Left lung (tissue), 10 donors: ENCODE data around the gene DYRK1A. TPM values are rescaled to one million over a fixed set of nuclear protein-coding genes. Genes with fewer than 3 reads are reported as not detected.
A peak's percentile ranks its signal among the peaks of the same experiment; 100 is the strongest.

Experiments
- ATAC-seq: fragments of 200-7000 bp; cut with Tn5 transposase; one replicate; pipeline ENCODE4 v1.9.1; 2020; ENCODE audit warnings: moderate library complexity
- DNase-seq, 4 donors: peaks; one replicate each; pipeline ENCODE4 v3.0.0-alpha.2; 2013 to 2020
- H3K27ac ChIP-seq, 2 donors: fragments of 200-600 bp; sonication (generic) in 1 of 2; one replicate each; pipeline versions ENCODE4 v1.5.0 to v1.8.0; 2020 to 2021
- H3K27me3 ChIP-seq, 2 donors: fragments of 200-600 bp; sonication (generic) in 1 of 2; one replicate each; pipeline versions ENCODE4 v1.5.0 to v1.8.0; 2020 to 2021
- H3K36me3 ChIP-seq, 2 donors: fragments of 200-600 bp; sonication (generic) in 1 of 2; one replicate each; pipeline versions ENCODE4 v1.5.0 to v1.8.0; 2020 to 2021
- H3K4me1 ChIP-seq, 2 donors: fragments of 200-600 bp; one replicate each; pipeline ENCODE4 v1.8.0; 2021
- H3K4me3 ChIP-seq, 2 donors: fragments of 200-600 bp; sonication (generic) in 1 of 2; one replicate each; pipeline versions ENCODE4 v1.5.0 to v1.8.0; 2020 to 2021; ENCODE audit warnings: mild to moderate bottlenecking in 1 of 2
- H3K9me3 ChIP-seq, 2 donors: fragments of 200-600 bp; sonication (generic) in 1 of 2; one replicate each; pipeline versions ENCODE4 v1.5.0 to v1.8.0; 2020 to 2021
- intact Hi-C, 2 donors: fragments of 100-400 bp; cut with DNase I; formaldehyde crosslinking; loops; one replicate each; pipeline versions ENCODE4 v1.11.2 to v1.14.2; 2022
- polyA plus RNA-seq, 6 donors: library from polyadenylated mRNA; unstranded; fragments of 120-200 nt; gene quantifications; one replicate each; pipeline ENCODE4 v1.2.1, GENCODE V29; 2013; ENCODE audit not compliant: insufficient read length in 6 of 6
- total RNA-seq, 2 donors: library from RNA; stranded (reverse); fragmentation: NEBNext Ultra II Directional; extraction: Animal tissue kit (Norgen Biotek cat#: 25700); gene quantifications; one replicate each; pipeline ENCODE4 v1.2.1, GENCODE V29; 2021
- TF ChIP-seq, protein P1 (sequence below), 2 donors: fragments of 200-600 bp; sonication (generic) in 1 of 2; IDR thresholded peaks; one replicate each; pipeline versions ENCODE4 v1.5.0 to v1.8.0; 2021; ENCODE audit warnings: antibody characterized with exemption in 2 of 2
- donor health status: DM: no; HTN: yes; CAD: no.
- donor health status: DM: no; HTN: no; CAD: no.

Gene DYRK1A
- total and polyA plus RNA-seq, 8 donors, result 57.0 to 69.9 (median 65.8) TPM

DNA sequence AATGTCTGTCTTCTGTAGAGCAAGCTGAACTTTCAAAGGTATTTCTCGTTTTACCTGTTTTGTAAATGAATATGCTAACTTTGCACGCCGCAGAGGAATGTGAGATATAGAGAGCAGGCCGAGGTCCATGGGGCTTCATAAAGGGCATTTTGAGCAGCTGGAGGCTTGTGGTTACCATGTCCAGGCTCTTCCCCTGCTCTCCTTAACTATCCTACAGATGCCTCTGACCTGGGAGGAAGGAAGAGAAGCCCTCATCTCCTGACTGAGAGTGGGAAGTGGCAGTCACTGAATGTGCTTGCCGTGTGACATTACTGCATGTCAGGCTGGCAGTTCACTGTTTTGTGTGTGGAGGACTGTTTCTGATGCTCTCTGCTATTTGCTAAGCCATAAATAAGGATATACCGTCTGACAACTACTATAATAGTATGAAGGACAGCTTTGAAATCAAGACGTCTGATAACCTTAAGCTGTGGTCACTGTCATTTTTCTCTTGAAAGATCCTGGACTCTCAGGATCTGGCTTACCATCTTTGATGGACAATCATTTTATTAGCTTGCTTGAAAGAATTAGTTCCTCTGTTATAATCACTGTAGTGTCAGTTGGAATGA is 92.2 kb downstream of the DYRK1A start:
- intact Hi-C loops, result no loop called here
- peaks cover 6 to 92% of the 10 kb centered on the region in 2 donors for H3K4me1 ChIP-seq
- ATAC-seq, result peak; percentile 14

DNA sequence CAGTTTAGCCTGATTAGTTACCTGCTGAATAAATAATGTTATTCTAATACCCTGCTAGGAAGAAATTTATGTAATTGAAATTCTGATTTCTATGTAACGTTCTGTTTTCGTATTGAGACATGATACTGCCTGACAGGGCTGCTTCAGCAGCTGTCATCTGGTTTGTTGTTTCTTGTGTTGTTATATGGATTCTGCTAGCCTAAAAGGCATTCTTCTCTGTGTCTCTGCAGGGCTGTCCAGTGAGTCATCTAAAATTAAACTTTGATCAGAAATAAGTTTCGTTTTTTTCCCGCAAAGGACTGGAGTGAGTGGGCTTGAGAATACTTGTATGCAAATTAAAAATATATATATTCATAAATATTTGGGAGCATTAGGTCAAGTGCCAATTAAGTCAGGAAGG is 93.0 kb downstream of the DYRK1A start:
- DNase-seq, result no peak
- TF ChIP-seq, protein P1, sequence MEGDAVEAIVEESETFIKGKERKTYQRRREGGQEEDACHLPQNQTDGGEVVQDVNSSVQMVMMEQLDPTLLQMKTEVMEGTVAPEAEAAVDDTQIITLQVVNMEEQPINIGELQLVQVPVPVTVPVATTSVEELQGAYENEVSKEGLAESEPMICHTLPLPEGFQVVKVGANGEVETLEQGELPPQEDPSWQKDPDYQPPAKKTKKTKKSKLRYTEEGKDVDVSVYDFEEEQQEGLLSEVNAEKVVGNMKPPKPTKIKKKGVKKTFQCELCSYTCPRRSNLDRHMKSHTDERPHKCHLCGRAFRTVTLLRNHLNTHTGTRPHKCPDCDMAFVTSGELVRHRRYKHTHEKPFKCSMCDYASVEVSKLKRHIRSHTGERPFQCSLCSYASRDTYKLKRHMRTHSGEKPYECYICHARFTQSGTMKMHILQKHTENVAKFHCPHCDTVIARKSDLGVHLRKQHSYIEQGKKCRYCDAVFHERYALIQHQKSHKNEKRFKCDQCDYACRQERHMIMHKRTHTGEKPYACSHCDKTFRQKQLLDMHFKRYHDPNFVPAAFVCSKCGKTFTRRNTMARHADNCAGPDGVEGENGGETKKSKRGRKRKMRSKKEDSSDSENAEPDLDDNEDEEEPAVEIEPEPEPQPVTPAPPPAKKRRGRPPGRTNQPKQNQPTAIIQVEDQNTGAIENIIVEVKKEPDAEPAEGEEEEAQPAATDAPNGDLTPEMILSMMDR (IDR thresholded peaks at IDR 0.05), result no peak
- peaks cover 6 to 94% of the 10 kb centered on the region in 2 donors for H3K4me1 ChIP-seq
- no peaks in the 10 kb centered on the region for H3K27me3 ChIP-seq
- ATAC-seq, result no peak
- intact Hi-C loops, result no loop called here
- H3K36me3 ChIP-seq, result no peaks in the 10 kb centered on the region
- no peaks in the 10 kb centered on the region for H3K9me3 ChIP-seq
- no peak overlapping the region for H3K4me3 ChIP-seq
- no peak overlapping the region for H3K27ac ChIP-seq

More for the DNA sequence above, 92.2 kb downstream of the DYRK1A start:
- no peaks in the 10 kb centered on the region for H3K27me3 ChIP-seq
- H3K9me3 ChIP-seq, result no peaks in the 10 kb centered on the region
- no peak overlapping the region for H3K4me3 ChIP-seq
- peak in 2 of 4 donors; percentile 17 to 44 for DNase-seq
- TF ChIP-seq, protein P1 (IDR thresholded peaks at IDR 0.05), result no peak
- no peaks in the 10 kb centered on the region for H3K36me3 ChIP-seq
- no peak overlapping the region for H3K27ac ChIP-seq

GRCh38 chr21:37460196-37460595 is 93.6 kb downstream of the DYRK1A start:
- TF ChIP-seq, protein P1 (IDR thresholded peaks at IDR 0.05), result no peak
- Histone ChIP-seq H3K4me1 (peaks cover 6 to 92% of the 10 kb centered on the region in 2 donors), H3K4me3 (no peak overlapping the region), H3K9me3 (no peaks in the 10 kb centered on the region), H3K27ac (no peak overlapping the region), H3K27me3 (no peaks in the 10 kb centered on the region), H3K36me3 (no peaks in the 10 kb centered on the region)
- no peak for DNase-seq
- no peak for ATAC-seq
- intact Hi-C loops, result no loop called here

GRCh38 chr21:37461479-37461878 is 94.9 kb downstream of the DYRK1A start:
- H3K27me3 ChIP-seq, result no peaks in the 10 kb centered on the region
- H3K4me1 ChIP-seq, result peaks cover 1 to 79% of the 10 kb centered on the region in 2 donors
- ATAC-seq, result no peak
- no peak overlapping the region for H3K27ac ChIP-seq
- TF ChIP-seq, protein P1 (IDR thresholded peaks at IDR 0.05), result no peak
- intact Hi-C loops, result no loop called here
- H3K4me3 ChIP-seq, result no peak overlapping the region
- no peaks in the 10 kb centered on the region for H3K9me3 ChIP-seq
- no peak for DNase-seq
- H3K36me3 ChIP-seq, result no peaks in the 10 kb centered on the region

- TF ChIP-seq, protein P1 (IDR thresholded peaks at IDR 0.05), result no peak
- ATAC-seq, result no peak
- intact Hi-C loops, result no loop called here
These were observed 95.7 kb downstream of the DYRK1A start for GRCh38 chr21:37462087-37462861.

More at GRCh38 chr21:37462087-37462861, 95.7 kb downstream of the DYRK1A start:
- Histone ChIP-seq H3K36me3 (no peaks in the 10 kb centered on the region), H3K9me3 (no peaks in the 10 kb centered on the region), H3K27ac (no peak overlapping the region), H3K27me3 (no peaks in the 10 kb centered on the region), H3K4me3 (no peak overlapping the region), H3K4me1 (peaks cover 0 to 73% of the 10 kb centered on the region in 2 donors)
- DNase-seq, result no peak
